ENCODE data around the gene PTER.

The PTER gene

GRCh38 chr10:16459423-16459939, 22.7 kb downstream of the PTER start:
- no peak for DNase-seq (ENCODE audit: low read depth)
- TF ChIP-seq CTCF (IDR thresholded peaks at IDR 0.05; ENCODE audit: low read depth, low read length, missing control alignments) = no peak
- in situ Hi-C loops (cut with HindIII; ENCODE audit: low sequenced_read_pairs) = no loop called here
- H3K4me3 ChIP-seq (ENCODE audit: low read depth, low read length) = no peak overlapping the region

GRCh38 chr10:16466001-16466400, 29.2 kb downstream of the PTER start:
- no peak for TF ChIP-seq CTCF (IDR thresholded peaks at IDR 0.05; ENCODE audit: low read depth, low read length, missing control alignments)
- H3K4me3 ChIP-seq (ENCODE audit: low read depth, low read length) = no peak overlapping the region
- no peak for DNase-seq (ENCODE audit: low read depth)
- in situ Hi-C loops (cut with HindIII; ENCODE audit: low sequenced_read_pairs) = no loop called here

GRCh38 chr10:16470747-16471146, 33.9 kb downstream of the PTER start:
- no peak for TF ChIP-seq CTCF (IDR thresholded peaks at IDR 0.05; ENCODE audit: low read depth, low read length, missing control alignments)
- no peak overlapping the region for H3K4me3 ChIP-seq (ENCODE audit: low read depth, low read length)
- in situ Hi-C loops (cut with HindIII; ENCODE audit: low sequenced_read_pairs) = no loop called here
- no peak for DNase-seq (ENCODE audit: low read depth)

- in situ Hi-C loops (cut with HindIII; ENCODE audit: low sequenced_read_pairs) = no loop called here
- H3K4me3 ChIP-seq (ENCODE audit: low read depth, low read length) = no peak overlapping the region
- TF ChIP-seq CTCF (IDR thresholded peaks at IDR 0.05; ENCODE audit: low read depth, low read length, missing control alignments) = no peak
- no peak for DNase-seq (ENCODE audit: low read depth)
These were observed 36.0 kb downstream of the PTER start for GRCh38 chr10:16472828-16473227.

GRCh38 chr10:16477757-16478156, 40.9 kb downstream of the PTER start:
- no peak for DNase-seq (ENCODE audit: low read depth)
- no peak overlapping the region for H3K4me3 ChIP-seq (ENCODE audit: low read depth, low read length)
- in situ Hi-C loops (cut with HindIII; ENCODE audit: low sequenced_read_pairs) = no loop called here
- TF ChIP-seq CTCF (IDR thresholded peaks at IDR 0.05; ENCODE audit: low read depth, low read length, missing control alignments) = no peak

GRCh38 chr10:16478801-16479200, 42.0 kb downstream of the PTER start:
- in situ Hi-C loops (cut with HindIII; ENCODE audit: low sequenced_read_pairs) = no loop called here
- no peak overlapping the region for H3K4me3 ChIP-seq (ENCODE audit: low read depth, low read length)
- no peak for TF ChIP-seq CTCF (IDR thresholded peaks at IDR 0.05; ENCODE audit: low read depth, low read length, missing control alignments)
- DNase-seq (ENCODE audit: low read depth) = no peak
